ENCODE results near the gene GLT1D1.

Gene GLT1D1

DNA sequence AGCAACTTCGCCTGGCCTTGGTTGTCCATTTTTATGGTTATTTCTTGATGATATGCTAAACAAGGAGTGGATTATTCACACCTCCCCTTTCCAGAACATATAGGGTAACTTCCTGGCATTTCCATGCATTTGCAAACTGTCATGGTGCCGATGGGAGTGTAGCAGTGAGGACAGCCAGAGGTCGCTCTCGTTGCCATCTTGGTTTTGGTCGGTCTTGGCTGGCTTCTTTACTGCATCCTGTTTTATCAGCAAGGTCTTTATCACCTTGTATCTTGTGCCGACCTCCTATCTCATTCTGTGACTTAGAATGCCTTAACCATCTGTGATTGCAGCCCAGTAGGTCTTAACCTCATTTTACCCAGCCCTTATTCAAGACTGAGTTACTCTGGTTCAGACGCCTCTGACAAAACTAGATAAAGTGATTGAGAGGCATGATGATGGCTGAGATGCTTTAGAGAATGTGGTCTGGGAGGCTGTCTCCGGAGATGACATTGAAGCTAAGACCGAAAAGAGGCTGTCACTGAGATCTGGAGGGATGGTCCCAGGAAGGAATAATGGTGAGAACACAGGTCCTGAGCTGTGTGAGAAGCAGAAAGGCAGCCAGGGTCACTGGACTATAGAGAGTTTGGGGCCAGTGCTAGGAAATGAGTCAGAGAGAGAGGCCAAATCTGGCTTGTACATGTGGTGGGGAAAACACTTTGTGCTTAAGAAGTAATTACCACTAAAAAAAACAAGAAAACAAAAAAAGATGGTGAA, 2.9 kb downstream of the GLT1D1 start:
- no peak for DNase-seq

GRCh38 chr12:128856791-128857078, 3.5 kb downstream of the GLT1D1 start:
- no peak for DNase-seq

DNA sequence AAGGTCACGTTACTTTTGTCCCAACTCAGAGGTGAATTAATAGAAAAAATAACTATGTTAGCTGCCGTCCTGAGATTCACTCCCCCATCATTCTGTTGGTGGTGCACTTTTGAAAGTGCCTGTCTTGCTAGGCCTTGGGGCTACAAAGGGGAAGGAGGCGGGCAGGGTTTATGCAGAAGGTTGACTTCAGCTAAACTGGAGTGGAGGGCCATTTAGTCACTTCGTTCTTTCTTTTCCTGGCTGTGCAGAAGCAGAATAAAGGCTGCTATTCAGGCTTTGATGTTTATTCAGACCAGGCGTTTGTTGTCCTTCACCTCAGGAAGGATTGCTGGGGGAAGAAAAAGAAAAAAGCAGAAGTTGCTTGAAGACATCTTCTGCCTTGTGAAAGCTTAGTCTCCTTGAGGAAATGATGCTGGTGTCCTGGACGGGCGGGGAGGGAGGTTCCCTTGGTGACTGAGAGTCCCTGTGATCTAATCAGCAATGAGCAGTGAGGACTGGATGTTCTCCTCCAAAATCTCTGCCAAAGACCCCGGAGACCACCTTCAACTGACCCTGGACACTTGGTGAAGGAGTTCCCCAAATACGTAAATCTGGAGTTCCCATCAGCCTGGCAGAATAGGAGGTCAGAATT, 4.0 kb downstream of the GLT1D1 start:
- DNase-seq = no peak

GRCh38 chr12:128859311-128859710, 6.0 kb downstream of the GLT1D1 start:
- DNase-seq = no peak

DNA sequence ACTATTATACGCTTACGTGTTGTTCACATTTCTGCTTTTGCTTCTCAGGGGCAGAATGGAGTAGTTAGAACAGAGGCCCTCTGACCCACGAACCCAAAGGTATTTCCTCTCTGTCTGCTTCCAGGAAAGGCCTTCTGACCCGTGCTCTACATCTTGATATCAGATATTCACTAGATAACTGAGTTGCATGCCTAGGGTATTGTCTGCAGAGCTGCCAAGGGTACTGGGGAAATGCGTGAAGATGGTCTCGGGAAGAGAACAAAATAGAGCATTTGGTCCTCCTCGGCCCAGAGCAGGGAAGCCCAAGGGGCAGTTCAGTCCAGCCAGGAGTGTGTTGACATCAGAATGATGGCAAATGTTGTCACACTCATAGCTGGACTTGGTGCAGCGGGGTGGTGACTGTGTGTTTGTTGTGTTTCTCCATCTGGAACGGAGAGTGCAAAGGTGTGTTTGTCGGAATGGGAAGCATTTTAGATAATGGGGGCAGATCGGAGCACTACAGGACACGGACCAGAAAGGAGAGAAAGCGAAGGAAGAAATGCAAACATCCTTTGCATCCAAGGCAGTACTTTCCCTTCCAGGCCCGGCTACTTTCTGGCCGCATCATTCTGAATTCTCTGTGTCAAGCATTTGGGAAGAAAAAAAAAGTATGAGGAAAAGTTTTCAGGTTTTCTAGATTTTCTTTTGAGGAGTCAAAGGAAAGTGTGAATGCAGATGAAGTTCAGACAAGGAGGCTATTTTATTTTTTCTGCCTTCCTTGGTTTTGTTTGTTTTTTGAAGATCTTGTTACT, 8.1 kb downstream of the GLT1D1 start:
- no peak for DNase-seq

DNA sequence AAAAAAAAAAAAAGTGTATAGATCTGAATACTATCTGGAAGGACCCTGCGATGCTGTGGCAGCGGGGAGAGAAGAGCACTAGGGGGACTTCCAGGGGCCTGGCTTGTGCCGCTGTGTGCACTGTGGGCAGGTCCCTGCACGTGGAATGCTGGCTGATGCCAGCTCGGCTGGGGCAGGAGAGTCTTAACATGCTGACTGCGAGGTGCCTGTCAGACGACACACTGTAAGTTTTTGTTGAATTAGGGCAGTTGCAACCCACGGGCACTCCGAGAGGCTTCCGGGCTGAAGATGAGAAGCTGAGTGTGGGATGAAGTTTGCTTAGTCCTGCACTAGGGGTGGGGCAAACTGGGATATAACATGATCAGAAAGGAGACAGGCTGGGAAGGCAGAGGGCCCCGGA, 10.7 kb downstream of the GLT1D1 start:
- DNase-seq = no peak

- DNase-seq = no peak
These were observed 11.4 kb downstream of the GLT1D1 start for GRCh38 chr12:128864516-128865186.

GRCh38 chr12:128867466-128867865, 14.2 kb downstream of the GLT1D1 start:
- no peak for DNase-seq

GRCh38 chr12:128871516-128871892, 18.2 kb downstream of the GLT1D1 start:
- no peak for DNase-seq

- DNase-seq = no peak
These were observed 19.0 kb downstream of the GLT1D1 start for GRCh38 chr12:128872303-128872702.

GRCh38 chr12:128876559-128876958, 23.3 kb downstream of the GLT1D1 start:
- no peak for DNase-seq

- no peak for DNase-seq
These were observed 26.9 kb downstream of the GLT1D1 start for GRCh38 chr12:128879898-128880764.

DNA sequence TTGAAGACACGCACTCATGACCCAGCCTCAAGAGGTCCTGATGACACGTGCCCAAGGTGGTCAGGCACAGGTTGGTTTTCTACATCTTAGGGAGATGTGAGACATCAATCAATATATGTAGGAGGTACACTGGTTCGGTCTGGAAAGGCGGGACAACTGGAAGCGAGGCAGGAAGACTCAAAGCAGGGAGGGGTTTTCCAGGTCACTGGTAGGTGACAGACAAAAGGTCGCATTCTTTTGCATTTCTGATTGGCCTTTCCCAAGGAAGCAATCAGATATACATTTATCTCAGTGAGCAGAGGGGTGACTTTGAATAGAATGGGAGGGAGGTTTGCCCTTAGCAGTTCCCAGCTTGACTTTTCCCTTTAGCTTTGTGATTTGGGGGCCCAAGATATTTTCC, 38.6 kb downstream of the GLT1D1 start:
- DNase-seq = no peak

DNA sequence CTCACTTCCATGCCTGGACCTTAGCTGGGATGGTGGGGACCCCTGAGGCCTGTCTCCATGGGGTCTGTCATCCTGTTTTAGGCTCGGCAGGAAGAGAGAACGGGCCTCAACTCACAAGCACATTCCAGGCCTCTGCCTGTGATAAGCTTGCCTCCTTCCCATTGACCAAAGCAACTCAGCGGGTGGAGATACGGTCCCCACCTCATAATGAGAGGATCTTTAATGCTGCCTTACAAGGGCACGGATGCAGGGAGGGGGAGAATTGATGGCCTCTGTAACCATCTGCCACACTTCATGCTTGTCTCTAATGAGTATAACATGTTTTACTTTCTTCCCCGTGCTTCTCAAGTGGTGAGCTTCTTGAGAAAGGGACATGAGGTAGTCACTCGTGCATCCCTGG, 50.0 kb downstream of the GLT1D1 start:
- no peak for DNase-seq

GRCh38 chr12:128905003-128905544, 51.8 kb downstream of the GLT1D1 start:
- DNase-seq = no peak

GRCh38 chr12:128906485-128907137, 53.3 kb downstream of the GLT1D1 start:
- DNase-seq = no peak

GRCh38 chr12:128908254-128908653, 55.0 kb downstream of the GLT1D1 start:
- DNase-seq = no peak

DNA sequence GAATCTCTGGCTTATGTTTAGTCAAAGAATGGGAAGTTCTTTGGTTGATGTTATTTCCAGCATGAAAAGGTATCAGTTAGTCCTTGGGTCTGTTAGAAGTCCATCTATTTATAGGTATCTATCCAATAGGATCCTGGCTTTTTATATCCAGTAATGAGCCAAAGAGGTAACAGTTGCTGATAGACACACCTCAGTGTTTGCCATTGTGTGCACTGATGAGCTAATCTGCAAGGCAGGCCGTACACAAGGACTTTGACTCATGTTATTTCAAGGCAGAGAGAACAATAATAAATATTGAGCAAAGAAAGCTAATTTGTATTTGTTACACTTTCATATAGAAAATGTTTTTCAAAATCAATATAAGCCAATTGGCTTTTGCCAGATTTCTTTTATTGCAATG, 56.4 kb downstream of the GLT1D1 start:
- no peak for DNase-seq

GRCh38 chr12:128910629-128911028, 57.4 kb downstream of the GLT1D1 start:
- DNase-seq = no peak

DNA sequence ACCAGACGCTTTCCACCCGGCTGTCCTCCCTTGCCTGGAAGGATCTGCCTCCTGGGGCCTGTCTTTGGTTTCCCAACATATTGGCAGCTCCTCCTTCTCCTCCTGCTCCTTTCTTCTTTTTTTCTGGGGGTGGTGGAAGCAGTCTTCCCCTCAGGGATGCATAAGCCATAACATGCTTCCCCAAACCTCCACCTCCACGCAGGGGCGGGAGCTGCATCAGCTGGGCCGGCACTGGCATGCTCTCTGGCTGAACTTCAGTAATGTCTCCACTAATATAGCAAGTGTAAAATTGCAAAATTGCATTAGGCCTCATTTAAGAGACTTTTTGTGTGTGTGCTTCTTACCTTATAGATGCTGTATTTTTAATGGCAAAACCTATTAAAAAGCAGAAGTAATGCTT, 58.6 kb downstream of the GLT1D1 start:
- DNase-seq = no peak

DNA sequence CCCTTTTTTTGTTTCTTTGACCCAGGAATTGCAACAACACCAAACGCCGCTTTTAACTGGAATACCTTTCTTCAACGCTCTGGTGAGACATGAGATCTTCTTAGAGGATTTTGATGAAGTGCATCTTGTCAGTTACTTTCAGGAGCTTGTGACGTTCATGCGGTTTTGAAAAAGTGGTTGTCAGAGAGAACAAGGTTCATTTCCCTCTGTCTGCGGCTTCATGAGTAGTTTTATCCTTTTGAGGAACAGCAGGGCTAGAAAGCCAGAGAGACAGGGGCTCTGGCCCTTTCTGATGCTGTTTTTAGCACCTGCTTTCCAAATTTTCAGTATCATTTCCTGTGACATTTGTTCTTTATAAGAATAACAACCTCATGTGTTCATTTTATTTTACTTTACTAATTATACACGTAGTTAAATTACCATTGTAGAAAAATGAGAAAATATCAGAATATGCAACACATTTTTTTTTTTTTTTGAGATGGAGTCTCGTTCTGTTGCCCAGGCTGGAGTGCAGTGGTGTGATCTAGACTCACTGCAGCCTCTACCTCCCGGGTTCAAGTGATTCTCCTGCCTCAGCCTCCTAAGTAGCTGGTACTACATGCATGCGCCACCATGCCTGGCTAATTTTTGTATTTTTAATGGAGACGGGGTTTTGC, 61.8 kb downstream of the GLT1D1 start:
- DNase-seq = no peak

Measured in right hindlimb (tissue), 1 donor.